Medulla oblongata (tissue), 1 donor: ENCODE data around the gene RNF144A.
"Not testable (repeated sequence)": the region's sequence is repeated elsewhere in the genome, so short reads cannot be mapped to it uniquely, and the experiment has no call there.

Experiments used
- DNase-seq: peaks from one replicate; pipeline ENCODE4 v3.0.0-alpha.2; 2015; ENCODE audit errors: extremely low spot score

Gene RNF144A

DNA sequence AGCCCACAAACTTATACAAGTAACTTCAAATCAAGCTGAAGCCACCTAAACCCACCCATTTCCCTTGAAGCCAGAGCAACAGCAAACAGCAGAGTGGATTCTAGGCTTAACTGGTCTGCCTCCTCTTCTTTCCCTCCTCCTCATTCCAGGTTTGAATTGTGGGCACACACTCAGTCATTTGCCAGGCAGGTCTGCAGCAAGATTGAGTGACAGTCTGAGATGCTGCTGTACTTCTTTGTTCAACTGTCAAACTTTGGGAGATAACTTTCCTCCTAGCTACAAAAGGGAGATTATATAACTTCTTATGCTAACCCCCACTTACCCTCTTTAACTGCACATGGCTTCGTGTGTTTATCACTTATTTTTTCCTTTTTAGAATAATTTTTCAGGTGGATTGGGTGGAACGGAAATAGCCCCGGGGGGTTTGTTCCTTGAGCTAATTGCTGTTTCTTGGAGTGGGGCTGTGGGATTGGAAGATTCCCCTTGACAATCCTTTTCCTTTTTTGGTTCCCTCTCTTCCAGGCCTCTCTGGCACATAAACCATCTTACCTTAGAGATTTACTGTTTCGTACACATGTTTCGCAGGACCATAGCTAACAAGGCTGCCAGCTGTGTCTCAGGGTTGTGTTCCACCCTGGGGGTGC lies 55.0 kb downstream of the RNF144A start:
- no peak for DNase-seq

DNA sequence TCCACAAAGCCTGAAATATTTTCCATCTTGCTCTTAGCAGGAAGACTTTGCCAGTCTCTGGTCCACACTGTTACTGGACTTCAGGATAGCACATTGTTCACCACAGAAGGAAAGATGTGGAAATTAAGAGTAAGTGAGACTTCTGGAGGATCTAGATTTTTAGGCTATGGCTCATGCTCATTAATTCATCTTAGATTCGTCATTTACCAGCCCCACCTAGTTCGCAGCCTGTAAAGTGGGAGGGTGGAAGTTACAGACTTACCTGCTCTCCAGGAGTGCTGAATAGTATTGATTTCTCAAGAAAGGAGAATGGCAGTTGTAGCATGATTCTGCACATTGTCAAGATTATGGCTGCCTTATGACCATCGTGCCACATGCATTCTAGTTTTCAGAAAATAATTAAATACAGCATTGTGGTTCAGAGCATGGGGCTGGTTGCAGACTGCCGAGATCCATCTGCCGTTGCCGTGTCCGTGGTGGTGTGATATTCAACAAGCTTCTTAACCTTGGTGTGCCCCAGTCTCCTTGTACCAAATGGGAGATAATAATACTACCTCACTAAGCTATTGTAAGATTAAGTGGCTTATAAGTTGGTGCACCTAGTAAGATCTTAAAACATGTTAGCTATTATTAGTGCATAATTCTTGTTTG lies 56.8 kb downstream of the RNF144A start:
- DNase-seq: no peak

DNA sequence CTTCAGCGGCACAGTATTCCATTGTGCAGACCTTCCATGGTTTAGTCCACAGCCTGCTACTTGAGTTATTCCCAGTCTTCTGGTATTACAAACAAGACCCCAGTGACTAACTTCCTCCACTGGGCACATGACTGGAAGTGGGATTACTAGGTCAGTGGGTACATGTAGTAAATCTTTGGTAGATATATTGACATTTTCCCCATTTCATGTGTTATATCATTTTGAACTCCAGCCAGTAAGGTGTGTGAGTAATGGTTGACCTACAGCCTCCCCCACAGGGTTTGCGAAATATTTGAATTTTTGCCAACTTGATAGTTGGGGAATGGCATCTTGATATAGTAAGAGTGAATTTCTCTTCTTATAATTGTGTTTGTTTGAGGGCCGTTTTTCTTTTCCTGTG lies 58.8 kb downstream of the RNF144A start:
- no peak for DNase-seq

DNA sequence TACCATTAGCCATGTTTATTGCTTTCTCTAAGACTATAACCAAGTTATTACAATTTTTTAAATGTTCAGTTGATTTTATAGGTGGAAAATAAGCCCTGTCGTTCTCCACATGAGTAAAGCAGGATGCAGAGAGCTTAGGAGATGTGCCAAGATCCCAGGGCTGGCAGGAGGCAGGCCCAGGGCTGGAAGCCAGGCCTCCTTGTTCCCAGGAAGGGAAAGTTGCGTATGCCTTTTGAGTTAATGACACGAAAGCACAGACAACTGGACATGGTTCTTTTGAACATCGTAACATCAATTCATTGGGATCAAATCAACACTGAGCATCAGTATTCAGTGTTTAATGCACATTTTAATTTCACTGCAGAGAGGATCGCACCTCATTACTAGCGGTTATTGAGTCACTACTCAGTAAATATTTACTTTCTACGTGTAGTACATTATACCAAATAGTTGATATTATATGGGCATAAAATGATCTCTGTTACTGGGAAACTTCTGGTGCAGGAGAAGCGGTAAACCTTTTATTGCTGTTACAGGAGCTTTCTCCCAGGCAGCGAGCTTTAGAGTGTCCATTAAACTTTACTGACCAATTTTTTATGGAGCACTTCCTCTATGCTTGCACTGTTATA lies 60.0 kb downstream of the RNF144A start:
- DNase-seq: peak; percentile 84

DNA sequence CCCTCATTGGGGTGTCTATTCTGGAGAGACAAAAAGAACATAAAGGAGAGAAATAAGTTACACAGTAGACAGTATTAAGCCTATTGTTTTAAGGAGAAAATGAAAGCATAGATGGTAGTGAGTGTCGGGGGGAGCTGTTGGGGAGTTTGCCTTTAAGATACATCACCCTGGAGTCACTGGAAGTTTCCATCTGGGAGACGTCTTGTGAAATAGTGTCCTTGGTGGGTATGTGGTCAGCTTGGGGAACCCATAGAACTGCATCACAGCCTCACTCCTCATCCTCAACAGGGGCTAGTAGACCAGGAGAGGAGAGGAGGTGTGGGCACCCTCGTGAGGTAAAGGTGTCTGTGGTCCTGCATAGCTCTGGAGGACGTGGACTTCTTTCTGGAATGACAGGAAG lies 60.6 kb downstream of the RNF144A start:
- DNase-seq: peak; percentile 3

DNA sequence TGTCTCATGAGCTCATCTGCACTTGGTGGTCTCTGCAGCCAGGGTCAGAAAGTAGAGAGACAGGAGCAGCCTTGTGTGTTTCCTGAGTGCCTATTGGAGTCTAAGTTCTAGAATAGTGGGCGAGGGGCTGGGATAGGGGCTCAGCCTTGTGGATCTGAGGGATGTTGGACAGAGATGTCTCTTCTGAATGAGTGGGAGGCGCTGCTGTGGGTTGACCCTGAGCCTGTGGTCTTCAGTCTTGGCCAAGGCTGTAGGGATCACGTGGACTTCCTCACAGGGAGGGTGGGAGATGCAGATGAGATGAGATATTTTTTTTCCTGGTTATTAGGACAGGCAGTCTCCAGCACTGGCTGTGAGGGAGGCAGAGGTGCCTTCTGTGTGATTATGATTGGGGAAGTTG lies 61.8 kb downstream of the RNF144A start:
- no peak for DNase-seq

DNA sequence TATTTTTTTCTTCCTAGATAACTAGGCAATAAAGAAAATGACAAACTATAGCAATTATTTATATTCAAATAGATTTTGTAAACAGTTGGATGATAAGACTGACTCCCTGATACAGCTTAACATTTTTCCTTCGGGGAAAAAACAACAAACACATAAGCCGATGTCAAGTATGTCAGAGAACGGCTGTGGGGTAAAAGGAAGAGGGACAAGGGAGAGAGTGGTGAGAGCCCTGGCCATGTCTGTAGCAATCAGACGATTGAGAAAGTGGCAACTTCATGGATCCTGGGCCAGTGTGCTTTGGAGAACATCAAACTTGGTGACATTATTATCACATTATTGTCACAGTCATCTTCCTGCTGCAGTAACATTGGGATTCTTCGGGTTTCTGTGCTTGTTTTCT lies 65.2 kb downstream of the RNF144A start:
- no peak for DNase-seq

DNA sequence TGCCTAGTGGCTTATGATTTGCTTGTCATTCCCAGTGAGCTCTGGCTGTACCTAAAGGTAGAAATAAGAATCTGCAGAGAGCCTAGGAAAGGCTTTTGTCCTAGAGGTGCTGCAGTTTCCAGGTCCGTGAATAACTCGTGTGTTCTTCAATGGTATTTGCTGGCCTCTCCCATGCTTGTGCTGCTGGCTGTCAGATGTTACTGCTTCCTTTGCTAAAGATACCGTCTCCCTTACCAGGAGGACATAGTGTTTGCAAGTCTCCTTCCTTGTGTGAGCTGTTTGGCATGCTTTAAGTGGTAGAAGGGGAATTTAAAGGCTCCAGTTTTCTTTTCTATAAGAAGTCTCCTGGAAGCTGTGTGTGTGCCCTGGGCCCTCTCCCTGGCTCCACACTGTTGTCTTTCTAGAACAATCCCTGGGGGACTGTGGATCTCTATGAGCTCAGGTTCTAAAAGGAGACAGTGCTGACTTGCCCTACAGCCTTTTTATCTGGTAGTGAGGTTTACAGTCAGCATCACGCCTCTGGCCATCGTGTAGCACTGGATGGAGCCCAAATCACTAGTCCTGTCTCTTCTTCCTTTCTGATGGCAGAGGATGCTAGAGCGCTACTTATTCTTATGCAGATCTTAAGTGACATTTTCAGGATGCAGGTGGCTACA lies 65.8 kb downstream of the RNF144A start:
- DNase-seq: peak; percentile 54

DNA sequence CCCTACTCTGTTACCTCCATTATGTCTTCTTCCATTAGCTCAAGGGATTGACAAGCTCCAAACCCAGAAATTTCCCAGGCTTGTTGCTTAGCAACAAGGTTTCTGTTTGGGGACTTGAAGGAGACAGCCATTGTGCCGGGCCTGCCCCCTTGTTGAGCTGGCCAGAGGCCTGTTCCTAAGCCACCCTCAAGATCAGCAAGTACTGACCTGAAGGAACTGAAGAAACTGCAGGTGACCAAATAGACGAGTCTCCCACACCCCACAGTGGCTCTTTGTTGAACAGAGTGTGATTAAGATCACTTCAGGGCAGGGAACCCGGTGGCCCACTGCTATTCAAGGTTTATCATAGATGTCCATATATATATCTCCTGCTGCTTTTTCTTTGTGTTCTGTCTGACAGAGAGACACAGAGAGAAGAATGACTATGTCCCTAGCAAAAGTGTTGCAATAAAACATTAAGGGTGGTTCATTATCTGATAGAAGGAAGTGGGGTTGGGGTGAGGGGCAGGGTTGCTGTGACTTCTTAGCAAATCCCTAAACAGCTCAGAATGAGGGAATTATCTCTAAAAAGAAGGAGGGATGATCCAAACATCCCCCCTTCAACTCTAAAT lies 69.2 kb downstream of the RNF144A start:
- no peak for DNase-seq

DNA sequence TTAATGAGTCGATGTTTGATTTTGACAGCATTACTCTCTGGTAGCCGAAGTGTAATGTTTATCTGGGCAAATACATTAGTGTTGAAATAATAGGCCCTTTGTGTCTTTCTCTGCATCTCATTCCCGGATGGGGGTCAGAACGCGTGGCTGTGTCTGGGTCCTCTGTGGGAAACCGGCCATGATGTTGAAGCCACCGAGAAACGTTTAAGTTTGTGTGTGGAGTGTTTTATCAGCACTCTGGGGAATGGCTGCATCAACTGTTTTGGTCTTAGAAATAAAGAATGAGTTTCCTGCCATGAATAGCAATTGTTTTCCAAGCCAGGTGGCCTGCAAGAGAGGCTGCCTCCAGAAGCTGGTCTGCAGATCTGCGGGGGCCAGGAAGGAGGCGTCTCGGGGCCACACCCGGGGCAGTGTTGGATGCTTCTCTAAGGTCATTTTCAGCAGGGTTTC lies 69.7 kb downstream of the RNF144A start:
- peak; percentile 72 for DNase-seq

DNA sequence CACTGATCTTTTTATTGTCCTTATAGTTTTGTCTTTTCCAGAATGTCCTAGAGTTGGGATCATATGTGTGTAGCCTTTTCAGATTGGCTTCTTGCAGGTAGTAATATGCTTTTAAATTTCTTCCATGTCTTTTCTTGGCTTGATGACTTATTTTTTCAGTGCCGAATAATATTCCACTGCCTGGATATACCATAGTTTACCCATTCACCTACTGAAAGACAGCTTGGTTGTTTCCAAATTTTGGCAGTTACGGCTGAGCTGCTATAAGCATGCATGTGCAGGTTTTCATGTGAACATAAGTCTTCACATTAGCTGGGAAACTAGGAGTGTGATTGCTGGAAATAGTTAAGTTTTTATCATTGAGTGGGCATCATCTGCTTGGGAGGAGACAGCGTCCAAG lies 73.7 kb downstream of the RNF144A start:
- no peak for DNase-seq

DNA sequence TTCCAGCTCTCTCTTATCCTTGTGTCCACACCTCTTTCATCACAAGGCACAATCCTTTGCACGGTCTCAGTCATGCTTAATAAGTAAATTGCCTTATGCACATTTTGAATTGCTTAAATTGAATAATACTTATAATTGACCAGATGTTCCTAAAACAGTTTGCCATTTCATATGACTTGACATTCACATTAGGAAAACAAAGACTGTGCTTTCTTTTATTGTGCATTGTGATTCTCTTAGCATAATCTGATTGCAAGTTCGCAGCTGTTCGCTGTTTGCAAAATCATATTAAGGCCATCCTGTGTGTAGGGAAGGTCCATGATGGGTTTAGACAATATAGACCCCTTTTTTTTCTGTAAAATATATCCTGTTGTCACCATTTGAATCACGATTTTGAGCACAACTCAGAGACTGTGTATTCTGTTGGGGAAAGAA lies 75.6 kb downstream of the RNF144A start:
- DNase-seq: peak; percentile 80

DNA sequence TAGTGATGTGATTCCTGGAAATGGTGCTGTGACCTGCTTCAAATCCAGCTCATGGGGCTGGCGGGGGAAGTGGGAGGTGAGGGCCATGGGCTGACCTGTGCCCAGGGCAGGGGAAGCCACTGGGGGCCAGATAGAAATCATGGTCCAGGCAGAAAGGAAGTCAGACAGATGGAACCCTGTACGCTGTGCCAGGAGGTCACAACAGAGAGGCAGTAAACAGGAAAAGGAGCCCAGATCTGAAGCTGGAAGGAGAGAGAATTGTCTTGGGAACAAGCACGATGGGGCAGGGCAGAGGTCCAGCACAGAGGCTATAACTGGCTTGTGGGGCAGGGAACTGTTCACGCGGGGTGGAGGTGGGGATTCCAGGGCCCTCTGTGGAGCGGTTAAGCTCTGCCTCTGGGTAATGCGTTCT lies 76.0 kb downstream of the RNF144A start:
- DNase-seq: peak; percentile 89

DNA sequence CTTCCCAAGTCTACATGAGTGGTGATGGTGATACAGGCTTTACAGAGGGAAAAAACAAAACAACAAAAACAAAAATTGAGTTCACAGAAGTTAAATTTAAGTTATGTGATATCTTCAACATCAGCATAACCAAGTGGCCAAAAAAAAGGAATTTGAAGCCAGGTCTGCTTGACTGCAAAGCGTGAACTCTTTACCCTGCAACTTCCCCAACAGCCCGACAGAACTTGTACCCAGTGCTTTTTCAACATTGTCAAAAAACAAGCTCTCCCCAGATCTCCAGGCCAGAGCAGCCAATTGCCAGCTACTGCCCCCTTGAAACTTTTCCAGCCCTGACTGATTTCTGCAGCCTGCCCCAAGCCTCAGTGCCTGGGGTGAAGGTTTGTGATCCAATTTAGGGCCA lies 76.7 kb downstream of the RNF144A start:
- DNase-seq: no peak

DNA sequence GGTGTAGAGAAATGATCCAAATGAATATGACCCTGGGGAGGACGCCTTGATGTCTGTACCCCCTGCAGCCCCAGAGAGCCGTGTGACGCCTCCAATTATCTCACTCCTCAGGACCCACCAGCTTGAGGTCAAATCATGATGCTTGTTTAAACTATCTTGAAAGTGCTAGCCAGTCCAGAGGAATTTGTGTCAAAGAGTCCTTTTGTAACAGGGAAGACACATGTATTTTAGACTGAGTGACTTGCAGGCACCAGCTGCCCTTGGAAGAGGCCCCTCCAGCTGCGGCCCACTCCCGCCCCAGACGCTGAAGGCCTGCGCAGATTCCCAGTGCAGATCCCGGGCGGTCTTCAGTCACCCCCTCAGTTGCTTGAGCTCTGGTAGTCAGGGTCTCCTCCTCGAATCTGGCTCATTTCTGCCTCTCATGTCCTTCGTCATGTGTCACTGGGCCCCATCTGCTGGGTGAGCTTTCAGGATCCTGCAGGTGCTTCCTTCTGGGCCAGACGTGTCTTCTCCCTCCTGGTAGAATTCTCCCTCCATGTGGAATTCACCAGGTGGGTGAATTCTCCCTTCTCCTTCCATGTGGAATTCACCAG lies 77.4 kb downstream of the RNF144A start:
- DNase-seq: no peak

DNA sequence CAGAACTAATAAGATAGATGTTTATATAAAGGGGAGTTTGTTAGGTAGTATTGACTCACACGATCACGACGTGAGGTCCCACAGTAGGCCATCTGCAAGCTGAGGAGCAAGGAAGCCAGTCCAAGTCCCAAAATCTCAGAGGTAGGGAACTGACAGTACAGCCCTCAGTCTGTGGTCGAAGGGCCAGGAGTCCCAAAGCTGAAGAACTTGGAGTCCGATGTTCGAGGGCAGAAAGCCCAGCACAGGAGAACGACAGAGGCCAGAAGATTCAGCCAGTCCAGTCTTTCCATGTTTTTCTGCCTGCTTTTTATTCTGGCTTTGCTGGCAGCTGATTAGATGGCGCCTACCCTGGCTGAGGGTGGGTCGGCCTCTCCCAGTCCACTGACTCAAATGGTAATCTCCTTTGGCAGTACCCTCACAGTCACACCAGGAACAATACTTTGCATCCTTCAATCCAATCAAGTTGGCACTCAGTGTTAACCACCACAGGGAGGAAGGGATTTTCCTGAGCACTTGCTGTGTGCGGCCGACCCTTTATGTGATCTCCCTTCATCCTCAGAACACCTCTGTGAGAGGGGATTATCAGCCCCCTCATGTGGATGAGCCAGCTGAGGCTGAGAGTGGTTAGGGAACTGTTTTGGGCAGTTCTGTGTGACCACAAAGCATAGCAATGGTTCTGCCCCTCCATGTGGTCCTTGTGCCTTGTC lies 78.3 kb downstream of the RNF144A start:
- DNase-seq: no peak

DNA sequence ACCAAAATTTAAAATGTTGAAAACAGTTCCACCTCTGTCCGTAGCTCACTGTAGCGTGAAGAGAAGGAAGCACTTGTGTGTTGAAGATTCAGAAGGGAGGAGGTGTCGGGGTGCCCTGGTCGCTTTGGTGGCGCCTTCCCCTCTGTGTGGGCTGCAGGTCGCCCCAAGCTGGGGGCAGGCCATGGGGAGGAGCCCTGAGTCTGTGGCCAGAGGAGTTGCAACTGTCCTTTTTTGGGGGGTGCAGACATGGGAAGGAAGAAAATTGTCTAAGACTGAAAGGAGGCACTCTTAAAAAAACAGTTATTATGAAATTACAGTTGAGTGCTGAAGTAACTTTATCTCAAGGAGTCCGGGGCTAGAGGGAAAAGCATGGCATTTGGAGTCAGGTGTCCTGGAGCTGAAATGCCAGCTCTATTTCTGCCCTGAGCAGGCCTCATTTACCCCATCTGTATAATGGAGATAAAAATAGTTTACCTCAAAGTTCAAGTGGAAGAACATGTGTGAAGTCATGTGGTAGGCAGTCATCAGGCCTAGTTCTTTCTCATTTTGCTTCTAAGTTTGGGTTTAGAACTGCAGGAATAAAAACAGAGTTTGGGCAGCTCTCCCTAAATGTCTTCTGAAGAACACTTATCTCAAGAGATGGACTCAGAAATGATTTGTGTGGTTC lies 82.1 kb downstream of the RNF144A start:
- DNase-seq: no peak

DNA sequence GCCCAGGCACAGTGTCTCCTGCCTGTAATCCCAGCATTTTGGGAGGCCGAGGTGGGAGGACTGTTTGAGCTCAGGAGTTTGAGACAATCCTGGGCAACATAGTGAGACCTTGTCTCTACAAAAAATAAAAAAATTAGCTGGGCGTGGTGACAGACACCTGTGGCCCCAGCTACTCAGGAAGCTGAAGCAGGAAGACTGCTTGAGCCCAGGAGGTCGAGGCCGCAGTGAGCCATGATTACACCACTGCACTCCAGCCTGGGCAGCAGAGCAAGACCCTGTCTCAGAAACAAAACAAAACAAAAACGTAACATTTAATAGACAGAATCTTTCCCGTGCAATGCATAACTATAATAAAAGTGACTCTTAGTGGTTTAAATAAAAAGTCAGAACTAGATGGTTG lies 84.2 kb downstream of the RNF144A start:
- not testable (repeated sequence) for DNase-seq

DNA sequence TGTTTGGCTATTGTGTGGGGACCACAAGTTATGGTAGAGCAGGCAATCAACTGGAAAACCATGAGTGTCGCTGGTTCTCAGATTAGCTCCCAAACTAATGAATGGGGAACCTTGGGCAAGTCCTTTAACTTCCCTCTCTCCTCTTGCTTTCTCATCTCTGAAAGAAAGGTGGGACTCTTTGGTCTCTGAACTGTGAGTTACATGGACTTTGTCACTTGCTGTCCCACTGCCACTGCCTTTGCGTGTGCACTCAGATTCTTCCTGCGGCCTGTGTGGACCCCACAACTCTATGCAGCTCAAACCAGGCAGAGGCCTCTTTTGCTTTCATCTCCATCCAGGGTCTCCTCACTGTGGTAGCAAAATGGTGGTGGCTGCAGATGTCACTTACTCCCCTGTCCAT lies 86.7 kb downstream of the RNF144A start:
- DNase-seq: no peak

DNA sequence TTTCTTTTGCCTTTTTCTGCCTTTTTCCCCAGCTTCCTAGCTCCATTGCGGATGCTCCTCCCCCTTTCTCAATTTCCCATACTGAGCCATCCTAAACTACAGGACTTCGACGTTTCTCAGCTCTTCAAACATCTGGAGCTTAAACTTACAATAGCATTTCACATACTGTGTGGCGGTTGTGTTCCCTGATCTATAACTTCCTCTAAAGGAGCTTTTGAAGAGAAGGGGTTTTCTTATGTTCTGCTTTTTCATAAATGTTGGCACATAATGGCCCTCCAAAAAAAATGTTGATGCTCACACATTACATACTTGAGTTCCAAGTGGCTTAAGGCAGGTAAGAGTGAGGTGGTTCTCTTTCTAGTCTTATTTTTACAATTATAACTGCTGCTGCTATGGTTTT lies 87.4 kb downstream of the RNF144A start:
- no peak for DNase-seq

DNA sequence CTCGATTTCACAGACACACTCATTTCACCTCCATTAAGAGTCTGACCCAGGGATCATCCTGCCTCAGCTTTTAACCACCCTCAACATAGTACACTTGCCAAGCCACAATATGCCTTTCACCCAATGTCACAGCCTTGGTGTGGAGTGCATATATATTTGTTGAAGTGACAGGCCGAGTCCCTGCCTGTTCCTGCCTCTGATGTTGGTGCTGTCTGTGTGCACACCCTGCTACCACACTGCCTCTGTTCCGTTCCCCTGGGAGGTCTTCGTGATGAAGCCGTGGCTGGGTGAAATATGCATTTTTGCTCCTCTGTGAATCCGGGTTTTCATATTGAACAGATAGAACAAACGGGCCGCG lies 90.3 kb downstream of the RNF144A start:
- no peak for DNase-seq
